ENCODE data around the gene OR52K2.
"Not testable (repeated sequence)": the region's sequence is repeated elsewhere in the genome, so short reads cannot be mapped to it uniquely, and the experiment has no call there.

OR52K2 gene

GRCh38 chr11:4481240-4481582, 32.1 kb downstream of the OR52K2 start:
- DNase-seq, result no peak

- no peak for DNase-seq
Measured at GRCh38 chr11:4482445-4482844, 33.4 kb downstream of the OR52K2 start, which contains the start of gene OR52K1. OR52K1 (plus strand) TSS chr11:4482646; CDS start chr11:4488901, 6,255 bp downstream.

DNA sequence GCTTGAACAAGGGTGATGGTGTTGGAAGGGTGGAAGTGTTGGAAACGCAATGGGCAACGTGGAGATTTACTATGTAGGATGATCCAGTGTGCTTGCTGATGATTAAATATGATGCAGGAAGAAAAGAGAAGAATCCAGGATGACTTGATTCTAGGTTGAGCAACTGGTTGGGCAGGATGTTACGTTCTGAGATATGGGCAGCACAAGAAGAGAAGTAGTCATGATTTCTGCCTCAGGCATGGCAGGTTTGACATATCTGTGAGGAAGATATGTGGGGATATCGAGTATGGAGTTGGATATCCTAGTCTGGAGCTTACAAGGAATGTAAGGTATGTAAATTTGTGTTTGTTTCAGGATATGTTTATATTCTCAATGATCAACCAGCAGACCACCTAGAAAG, 35.2 kb downstream of the OR52K2 start:
- DNase-seq, result no peak

DNA sequence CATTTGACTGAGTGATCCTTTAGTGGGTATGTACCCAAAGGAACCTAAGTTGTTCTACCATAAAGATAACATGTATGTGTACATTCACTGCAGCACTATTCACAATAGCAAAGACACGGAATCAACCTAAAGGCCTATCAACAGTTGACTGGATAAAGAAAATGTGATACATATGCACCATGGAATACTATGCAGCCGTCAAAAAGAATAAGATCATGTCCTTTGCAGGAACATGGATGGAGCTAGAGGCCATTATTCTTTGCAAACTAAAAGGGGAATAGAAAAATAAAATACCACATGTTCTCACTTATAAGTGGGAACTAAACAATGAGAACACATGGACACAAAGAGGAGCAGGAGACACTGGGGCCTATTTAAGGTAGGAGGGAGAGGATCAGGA, 42.3 kb downstream of the OR52K2 start:
- DNase-seq, result not testable (repeated sequence)

DNA sequence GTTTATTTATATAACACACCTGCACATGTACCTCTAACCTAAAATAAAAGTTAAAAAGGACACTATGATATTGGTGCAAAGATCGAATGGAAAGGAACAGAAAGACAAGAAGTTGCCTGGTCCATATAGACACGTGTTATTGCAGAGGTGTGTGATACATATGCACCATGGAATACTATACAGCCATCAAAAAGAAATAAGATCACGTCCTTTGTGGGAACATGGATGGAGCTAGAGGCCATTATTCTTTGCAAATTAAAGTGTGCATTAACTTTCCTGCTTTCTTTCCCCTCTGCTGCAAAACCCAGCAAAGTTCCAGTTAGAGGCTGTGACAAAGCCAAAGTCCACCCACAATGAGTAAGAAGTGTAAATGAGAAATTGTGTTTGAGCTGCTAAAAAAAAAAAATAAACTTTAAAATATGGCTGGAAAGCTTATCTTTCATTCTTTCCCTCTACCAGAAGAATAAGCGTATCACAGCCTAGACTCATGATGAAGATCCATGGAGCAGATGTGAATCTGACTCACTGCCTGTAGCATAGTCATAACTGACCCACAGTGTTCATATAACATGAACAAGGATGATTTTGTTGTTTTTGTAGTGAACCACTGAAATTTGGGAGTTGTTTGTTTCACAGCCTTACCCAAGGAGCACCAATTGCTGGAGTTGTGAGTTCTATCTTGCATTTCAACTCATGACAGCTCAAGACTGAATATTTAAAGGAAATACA, 42.9 kb downstream of the OR52K2 start:
- DNase-seq, result no peak

DNA sequence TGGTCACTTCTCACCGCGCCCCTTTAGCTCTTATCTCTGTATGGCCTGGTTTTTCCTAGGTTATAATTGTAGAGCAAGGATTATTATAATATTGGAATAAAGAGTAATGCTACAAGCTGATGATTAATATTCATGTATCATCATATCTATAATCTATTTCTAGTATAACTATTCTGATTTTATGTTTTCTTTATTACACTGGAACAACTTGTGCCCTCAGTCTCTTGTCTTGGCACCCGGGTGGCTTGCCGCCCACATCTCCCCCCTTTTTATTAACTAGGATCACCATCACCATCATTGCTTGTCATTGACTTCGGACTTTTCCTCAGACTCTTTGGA, 44.4 kb downstream of the OR52K2 start:
- no peak for DNase-seq

DNA sequence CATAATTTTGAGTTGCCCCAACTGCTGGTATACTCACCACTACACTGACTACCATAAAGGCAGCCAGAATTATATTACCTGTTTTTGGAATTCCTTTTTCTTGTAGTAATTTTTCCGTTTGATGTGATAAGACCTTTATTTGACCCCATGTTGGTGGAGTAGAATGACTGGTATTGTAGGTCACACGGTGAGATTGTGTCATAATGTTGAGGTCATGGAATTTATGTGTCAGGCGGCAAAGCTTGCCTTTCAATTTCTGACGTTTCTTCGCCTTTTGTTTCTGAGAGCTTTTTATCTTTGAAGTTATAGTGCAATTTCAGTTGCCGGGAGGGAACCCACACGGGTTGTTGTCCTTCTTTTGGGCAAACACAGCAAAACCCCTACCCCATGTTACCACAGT, 46.4 kb downstream of the OR52K2 start:
- DNase-seq, result no peak

DNA sequence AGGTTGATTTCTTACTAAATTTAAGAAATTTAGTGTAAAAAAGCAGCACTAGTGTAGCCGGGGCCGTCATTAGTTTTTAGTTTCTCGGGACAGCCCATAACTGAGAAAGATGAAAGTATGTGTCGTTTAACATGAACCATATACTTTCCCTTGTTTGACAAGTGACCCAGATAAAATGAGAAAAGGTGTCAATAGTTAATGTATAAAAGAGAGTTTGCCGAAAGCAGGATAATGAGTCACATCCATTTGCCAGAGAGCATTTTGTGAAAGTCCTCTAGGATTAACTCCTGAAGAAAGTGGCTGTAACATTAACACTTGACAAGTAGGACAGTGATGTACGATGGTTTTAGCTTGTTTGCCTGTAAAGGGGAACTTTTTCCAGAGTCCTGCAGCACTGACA, 46.9 kb downstream of the OR52K2 start:
- DNase-seq, result no peak

- peak; percentile 2 for DNase-seq
Measured at GRCh38 chr11:4496557-4497248, 47.6 kb downstream of the OR52K2 start.
